ENCODE measurements around the gene CNIH3.
"Not testable (repeated sequence)": the region's sequence is repeated elsewhere in the genome, so short reads cannot be mapped to it uniquely, and the experiment has no call there.

Gene CNIH3

DNA sequence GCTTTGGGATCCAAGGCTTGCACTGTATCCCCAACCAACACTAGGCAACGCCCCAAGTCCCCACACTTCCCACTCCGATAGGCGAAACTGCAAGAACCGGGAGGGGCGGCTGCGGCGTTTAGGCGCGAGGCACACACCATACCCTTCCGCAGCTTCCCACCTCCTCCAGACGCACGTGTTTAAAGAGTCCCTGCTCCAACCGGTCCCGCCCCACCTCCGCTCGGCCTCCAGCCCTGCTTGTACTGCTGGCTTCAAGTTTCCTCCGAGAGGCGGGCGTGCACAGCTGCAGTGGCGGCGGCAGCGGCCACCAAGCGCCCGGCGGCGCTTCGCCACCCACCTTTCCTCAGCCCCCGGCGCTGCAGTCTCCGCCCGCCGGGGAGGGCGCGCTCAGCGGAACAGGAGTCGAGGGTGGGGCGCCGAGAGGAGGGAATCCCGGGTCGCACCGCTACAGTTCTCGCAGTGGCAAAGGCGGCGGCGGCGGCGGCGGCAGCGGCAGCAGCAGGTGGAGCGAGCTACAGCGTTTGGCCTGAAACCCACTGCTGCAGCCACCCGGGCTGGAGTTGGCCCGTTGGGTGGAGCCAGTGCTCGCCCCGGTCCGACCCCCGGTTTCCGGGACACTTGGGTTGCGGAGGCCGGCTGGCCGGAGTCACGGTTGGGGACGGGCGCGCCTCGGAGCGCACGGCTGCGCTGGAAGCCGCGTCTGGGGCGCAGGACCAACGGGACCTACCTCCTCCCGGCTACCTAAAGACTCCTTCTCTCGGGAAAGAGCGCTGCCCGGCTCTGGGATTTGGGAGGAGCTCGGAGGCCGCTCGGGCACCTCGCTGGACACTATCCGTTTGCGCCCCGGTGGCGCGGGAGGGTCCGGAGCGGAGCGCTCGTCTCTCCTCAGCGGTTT, at the start of gene CNIH3:
Gene CNIH3 (plus strand): TSS at position 457 of the 895 bp plus-strand sequence. CDS start 858 bp downstream, outside the sequence.
- ATAC-seq = no peak
- Mint-ChIP-seq H3K36me3 (no peaks in the 10 kb centered on the region), H3K9me3 (no peaks in the 10 kb centered on the region), H3K27ac (no peak within 1 kb of the TSS), H3K4me1 (peaks cover 13% of the 10 kb centered on the region), H3K27me3 (peaks cover 59% of the 10 kb centered on the region), H3K4me3 (peak within 1 kb of the TSS; percentile 44)

DNA sequence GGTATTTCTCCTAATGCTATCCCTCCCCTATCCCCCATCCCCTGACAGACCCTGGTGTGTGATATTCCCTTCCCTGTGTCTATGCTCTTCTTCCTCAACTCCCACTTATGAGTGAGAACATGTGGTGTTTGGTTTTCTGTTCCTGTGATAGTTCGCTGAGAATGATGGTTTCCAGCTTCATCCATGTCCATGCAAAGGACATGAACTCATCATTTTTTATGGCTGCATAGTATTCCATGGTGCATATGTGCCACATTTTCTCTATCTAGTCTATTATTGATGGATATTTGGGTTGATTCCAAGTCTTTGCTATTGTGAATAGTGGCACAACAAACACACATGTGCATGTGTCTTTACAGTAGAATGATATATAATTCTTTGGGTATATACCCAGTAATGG, 49.6 kb upstream of the CNIH3 start:
- not testable (repeated sequence) for H3K27ac Mint-ChIP-seq, H3K4me1 Mint-ChIP-seq, H3K36me3 Mint-ChIP-seq, H3K4me3 Mint-ChIP-seq, H3K27me3 Mint-ChIP-seq, ATAC-seq, H3K9me3 Mint-ChIP-seq

DNA sequence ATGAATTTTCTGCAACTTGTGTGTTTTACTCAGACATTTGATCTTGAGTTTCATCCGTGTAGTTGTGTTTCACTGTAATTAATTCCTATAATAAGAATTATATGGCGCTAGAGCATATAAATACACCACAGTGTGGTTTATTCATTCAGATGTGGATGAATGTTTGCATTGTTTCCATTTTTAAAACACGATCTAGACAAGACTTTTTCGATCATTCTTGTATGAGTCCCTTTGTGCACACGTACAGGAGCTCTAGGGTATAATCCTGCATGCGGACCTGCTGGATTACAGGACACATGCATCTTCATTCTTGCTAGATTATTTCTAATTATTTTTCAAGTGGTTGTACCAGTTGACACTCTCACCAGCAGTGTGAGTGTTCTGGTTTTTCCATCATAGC, 46.8 kb upstream of the CNIH3 start:
- H3K9me3 Mint-ChIP-seq = peaks cover 2% of the 10 kb centered on the region

DNA sequence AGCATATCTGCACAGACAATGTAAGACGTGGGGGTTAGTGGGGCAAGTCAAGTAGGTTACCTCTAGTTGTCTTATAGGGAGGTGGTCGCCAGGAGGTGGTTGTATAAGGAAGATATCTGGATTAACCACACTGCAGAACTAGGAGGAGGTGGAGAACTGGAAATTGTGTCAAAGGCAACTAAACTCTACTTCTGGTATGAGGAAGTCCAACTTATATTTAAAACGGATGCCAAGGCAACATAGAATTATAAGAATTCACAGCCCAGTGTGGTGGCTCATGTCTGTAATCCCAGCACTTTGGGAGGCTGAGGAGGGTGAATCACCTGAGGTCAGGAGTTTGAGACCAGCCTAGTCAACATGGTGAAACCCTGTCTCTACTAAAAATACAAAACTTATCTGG, 44.1 kb upstream of the CNIH3 start:
- H3K4me3 Mint-ChIP-seq, H3K4me1 Mint-ChIP-seq, H3K27ac Mint-ChIP-seq, H3K36me3 Mint-ChIP-seq, H3K9me3 Mint-ChIP-seq, ATAC-seq: not testable (repeated sequence)
- peaks cover 14% of the 10 kb centered on the region for H3K27me3 Mint-ChIP-seq

More for the DNA sequence above, 46.8 kb upstream of the CNIH3 start:
- H3K36me3 Mint-ChIP-seq = peaks cover 5% of the 10 kb centered on the region
- H3K27me3 Mint-ChIP-seq = peaks cover 14% of the 10 kb centered on the region
- ATAC-seq = no peak
- no peaks in the 10 kb centered on the region for H3K4me1 Mint-ChIP-seq
- no peak overlapping the region for H3K4me3 Mint-ChIP-seq
- no peak overlapping the region for H3K27ac Mint-ChIP-seq

DNA sequence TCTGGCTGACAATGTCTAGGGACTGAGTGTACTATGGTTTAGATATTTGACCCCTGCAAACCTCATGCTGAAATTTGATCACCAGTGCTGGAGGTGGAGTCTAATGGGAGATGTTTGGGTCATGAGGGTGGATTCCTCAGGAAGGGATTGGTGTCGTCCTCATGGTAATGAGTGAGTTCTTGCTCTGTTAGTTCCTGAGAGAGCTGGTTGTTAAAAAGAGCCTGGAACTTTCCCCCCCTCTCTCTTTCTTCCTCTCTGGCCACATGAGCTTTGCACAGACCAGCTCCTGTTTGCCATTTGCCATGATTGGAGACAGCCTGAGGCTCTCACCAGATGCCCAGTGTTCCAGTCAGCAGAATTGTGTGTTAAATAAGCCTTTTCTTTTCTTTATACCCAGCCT, 36.6 kb upstream of the CNIH3 start:
- H3K36me3 Mint-ChIP-seq = peaks cover 5% of the 10 kb centered on the region
- H3K27me3 Mint-ChIP-seq = peaks cover 26% of the 10 kb centered on the region
- H3K27ac Mint-ChIP-seq = no peak overlapping the region
- H3K4me1 Mint-ChIP-seq = no peaks in the 10 kb centered on the region
- ATAC-seq = no peak
- H3K9me3 Mint-ChIP-seq = peaks cover 19% of the 10 kb centered on the region
- H3K4me3 Mint-ChIP-seq = no peak overlapping the region

DNA sequence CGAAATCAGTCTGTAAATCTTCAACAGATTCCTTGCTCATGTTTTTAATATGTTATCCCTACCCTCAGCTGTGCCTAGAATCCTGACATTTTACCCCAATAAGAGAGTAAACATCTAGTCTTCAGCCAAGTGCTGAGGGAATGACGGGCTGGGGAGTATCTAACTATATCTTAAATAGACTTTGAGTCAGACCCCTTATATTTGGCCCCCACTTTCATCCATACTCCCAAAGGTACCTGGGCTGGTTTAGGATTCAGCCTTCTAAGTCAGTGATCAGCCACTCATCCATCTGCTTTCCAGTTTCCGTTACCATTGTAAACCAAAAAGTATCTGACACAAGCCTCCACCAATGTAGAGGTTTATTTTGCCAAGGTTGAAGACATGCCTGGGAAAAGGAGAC, 36.1 kb upstream of the CNIH3 start:
- H3K4me3 Mint-ChIP-seq = no peak overlapping the region
- peaks cover 19% of the 10 kb centered on the region for H3K9me3 Mint-ChIP-seq
- H3K27ac Mint-ChIP-seq = no peak overlapping the region
- ATAC-seq = no peak
- H3K36me3 Mint-ChIP-seq = peaks cover 5% of the 10 kb centered on the region
- H3K27me3 Mint-ChIP-seq = peaks cover 26% of the 10 kb centered on the region
- H3K4me1 Mint-ChIP-seq = no peaks in the 10 kb centered on the region

DNA sequence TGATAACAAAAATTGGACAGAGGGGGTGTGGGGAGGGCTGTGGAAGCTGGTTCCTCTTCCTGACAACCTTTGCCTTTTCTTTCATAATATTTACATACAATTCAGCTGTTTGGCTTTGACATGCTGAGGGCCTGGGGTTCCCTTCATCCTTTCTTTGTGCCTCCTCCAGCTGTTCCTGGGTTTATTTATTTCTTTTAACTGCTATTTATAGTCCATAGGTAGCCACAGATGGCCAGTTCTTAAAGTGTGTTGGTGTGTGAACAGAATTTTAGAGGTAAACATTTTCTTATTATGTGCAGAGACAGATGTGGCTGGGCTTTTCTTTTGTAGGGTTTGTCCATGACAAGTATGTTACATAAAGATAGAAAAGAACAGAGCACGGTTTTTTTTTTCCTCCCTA, 34.1 kb upstream of the CNIH3 start:
- Mint-ChIP-seq H3K36me3 (peaks cover 6% of the 10 kb centered on the region), H3K4me3 (no peak overlapping the region), H3K4me1 (no peaks in the 10 kb centered on the region), H3K9me3 (peaks cover 12% of the 10 kb centered on the region), H3K27me3 (peaks cover 26% of the 10 kb centered on the region), H3K27ac (no peak overlapping the region)
- ATAC-seq = no peak

DNA sequence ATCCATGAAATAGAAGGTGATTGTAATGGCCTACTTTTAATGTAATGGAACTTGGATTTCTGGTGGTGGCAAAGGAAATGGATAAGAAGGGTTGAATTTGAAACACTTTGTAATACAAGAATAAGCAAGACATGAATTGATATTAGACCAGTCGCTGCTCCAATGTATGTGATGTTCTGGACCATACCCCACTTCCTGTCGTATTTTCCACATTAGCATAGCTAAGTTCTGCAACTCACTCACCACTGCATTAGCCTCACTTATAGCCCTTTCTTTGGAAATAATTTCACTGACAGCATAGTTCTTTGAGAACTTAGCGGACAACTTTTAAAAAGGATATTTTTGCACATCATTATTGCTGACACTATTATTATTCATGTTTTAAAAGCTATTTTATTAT, 32.3 kb upstream of the CNIH3 start:
- Mint-ChIP-seq H3K4me1 (no peaks in the 10 kb centered on the region), H3K27ac (no peak overlapping the region), H3K9me3 (peaks cover 3% of the 10 kb centered on the region), H3K36me3 (peaks cover 6% of the 10 kb centered on the region), H3K27me3 (peaks cover 24% of the 10 kb centered on the region), H3K4me3 (no peak overlapping the region)
- no peak for ATAC-seq

DNA sequence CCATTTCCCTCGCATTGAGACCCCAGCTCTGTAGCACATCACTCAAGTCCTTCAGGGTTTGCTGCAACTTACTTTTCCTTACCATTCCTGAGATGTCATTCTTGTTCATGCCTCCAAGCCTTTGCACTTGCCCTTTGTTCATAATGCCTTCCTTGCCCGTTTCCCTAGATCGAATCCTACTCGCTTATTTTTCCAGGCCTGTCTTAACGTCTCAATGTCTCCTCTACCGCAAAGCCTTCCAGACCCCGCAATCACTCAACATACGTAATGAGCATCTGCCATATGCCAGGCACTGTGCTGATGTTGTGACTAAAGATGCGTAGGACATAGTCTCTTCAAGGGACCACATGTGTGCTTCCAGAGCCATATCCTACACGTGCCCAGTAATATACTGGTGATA, 31.1 kb upstream of the CNIH3 start:
- Mint-ChIP-seq H3K9me3 (no peaks in the 10 kb centered on the region), H3K27me3 (peaks cover 11% of the 10 kb centered on the region), H3K27ac (no peak overlapping the region), H3K4me1 (no peaks in the 10 kb centered on the region), H3K36me3 (peaks cover 6% of the 10 kb centered on the region), H3K4me3 (no peak overlapping the region)
- no peak for ATAC-seq

DNA sequence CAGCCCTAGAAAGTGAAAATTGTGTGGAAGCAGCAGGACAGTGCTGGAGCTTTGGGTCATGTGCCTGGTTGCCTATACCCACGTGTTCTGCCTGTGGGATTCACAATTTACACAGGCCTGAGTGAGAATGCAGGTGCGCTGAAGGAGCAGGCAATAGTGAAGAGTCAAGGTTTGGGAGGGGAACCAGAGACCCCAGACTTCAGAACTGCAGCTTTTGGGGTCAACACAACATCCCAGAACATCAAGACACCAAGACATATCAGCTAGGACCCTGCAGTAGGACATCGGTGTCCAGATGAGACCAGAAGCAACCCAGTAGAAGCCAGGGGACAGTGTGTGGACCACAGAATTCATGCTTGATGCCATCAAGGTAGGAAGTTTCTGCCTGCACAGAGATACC, 29.1 kb upstream of the CNIH3 start:
- Mint-ChIP-seq H3K4me3 (no peak overlapping the region), H3K9me3 (no peaks in the 10 kb centered on the region), H3K4me1 (no peaks in the 10 kb centered on the region), H3K36me3 (peaks cover 6% of the 10 kb centered on the region), H3K27ac (no peak overlapping the region), H3K27me3 (no peaks in the 10 kb centered on the region)
- ATAC-seq = no peak

DNA sequence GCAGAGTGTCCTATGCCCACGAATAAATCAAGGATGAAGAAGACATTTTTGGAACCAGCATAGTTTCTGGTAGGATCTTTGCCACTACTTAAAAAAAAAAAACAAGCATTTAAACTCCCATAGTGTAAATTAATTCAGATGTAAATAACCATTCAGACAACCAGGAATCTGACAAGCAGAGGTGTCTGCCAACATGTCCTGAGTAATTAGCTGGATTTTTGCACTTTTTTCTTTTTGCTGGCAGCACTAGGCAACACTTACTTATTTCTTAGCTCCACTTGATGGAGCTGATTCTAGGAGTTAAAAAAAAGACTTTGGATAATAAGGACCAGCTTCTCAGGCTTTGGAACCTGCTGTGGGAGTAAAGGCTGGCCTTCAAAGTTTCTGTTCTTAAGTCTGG, 27.6 kb upstream of the CNIH3 start:
- no peaks in the 10 kb centered on the region for H3K9me3 Mint-ChIP-seq
- peaks cover 6% of the 10 kb centered on the region for H3K36me3 Mint-ChIP-seq
- H3K4me3 Mint-ChIP-seq = no peak overlapping the region
- H3K4me1 Mint-ChIP-seq = peaks cover 9% of the 10 kb centered on the region
- no peak overlapping the region for H3K27ac Mint-ChIP-seq
- H3K27me3 Mint-ChIP-seq = no peaks in the 10 kb centered on the region
- no peak for ATAC-seq

DNA sequence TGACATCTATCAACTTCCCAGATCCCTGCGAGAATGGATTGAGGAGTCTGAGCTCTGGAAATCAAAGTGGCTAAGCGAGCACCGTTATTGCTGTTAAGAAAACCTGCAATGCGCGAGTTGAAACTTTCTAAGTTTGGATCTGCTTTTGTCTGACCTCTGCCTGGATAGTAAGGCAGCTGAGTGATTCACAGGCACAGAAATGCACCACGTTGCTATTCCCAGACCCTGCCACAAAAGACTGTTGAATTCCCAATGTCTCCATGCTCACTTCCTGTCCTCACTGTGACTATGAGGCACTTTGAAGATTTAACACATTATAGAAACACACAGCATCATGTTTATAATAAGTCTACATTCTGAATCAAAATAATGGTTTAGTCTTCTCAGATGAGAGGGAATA, 27.1 kb upstream of the CNIH3 start:
- Mint-ChIP-seq H3K36me3 (peaks cover 6% of the 10 kb centered on the region), H3K4me3 (no peak overlapping the region), H3K4me1 (peaks cover 9% of the 10 kb centered on the region), H3K9me3 (no peaks in the 10 kb centered on the region), H3K27ac (no peak overlapping the region), H3K27me3 (no peaks in the 10 kb centered on the region)
- ATAC-seq = no peak

DNA sequence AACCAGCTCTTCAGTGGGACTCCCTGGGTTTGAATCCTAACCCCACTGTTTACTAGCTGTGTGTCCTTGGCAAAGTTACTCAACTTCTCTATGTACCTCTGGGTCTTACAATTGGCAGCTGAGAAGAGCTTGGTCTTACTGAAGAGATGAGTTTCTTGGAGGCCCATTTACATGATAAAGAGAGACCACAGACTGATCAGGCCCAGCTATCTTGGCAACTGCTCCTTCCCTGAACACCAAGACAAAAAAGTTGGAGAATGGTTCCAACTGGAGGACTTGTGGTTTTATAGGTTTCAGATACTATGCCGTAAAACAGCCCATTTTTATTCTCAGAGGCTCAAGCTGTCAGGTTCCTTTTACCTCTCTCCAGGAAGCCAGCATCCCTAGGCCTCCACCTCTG, 24.8 kb upstream of the CNIH3 start:
- ATAC-seq = no peak
- no peak overlapping the region for H3K4me3 Mint-ChIP-seq
- no peak overlapping the region for H3K27ac Mint-ChIP-seq
- no peaks in the 10 kb centered on the region for H3K9me3 Mint-ChIP-seq
- H3K4me1 Mint-ChIP-seq = peaks cover 9% of the 10 kb centered on the region
- H3K36me3 Mint-ChIP-seq = peaks cover 6% of the 10 kb centered on the region
- no peaks in the 10 kb centered on the region for H3K27me3 Mint-ChIP-seq

DNA sequence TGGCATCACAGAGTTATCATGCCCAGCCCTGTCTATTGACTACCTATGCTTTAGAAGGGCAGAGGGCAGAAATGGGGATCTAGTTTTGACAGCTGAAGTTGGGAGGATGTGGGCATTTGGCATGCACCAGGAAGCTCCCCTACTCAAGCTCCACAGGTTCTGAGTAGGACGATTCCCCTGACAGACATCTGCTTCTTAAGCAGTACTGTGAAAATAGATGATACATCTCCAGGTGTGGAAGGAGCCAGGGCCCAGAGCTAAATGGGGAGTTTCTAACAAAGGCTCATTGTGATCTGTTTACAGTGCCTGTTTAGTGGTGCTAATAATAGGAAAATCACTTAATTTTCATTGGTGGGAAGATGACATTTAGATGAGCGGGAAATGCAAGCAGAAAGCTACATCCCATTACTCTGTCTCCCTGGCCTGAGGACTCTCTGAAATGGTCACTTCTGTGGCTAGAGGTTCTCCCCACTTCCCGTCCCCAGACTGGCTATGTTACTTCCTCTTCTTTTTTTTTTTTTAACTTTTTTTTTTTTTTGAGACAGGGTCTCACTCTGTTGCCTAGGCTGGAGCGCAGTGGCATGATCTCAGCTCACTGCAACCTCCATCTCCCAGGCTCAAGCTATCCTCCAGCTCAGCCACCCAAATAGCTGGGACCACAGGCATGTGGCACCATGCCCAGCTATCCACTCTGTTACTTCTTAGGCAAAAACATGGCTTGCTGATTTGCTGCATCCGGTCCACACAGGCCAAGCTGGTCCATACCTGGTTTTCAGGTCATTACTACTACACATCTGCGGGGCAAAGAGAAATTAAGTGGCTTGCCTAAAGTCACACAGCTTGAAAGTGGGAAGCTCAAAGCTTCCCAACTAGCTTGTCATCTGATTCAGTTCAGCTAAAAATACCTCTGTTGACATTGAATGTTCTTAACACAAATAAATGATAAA, 23.2 kb upstream of the CNIH3 start:
- no peak overlapping the region for H3K27ac Mint-ChIP-seq
- no peaks in the 10 kb centered on the region for H3K9me3 Mint-ChIP-seq
- H3K4me1 Mint-ChIP-seq = peaks cover 9% of the 10 kb centered on the region
- ATAC-seq = peak; percentile 44
- no peaks in the 10 kb centered on the region for H3K27me3 Mint-ChIP-seq
- no peaks in the 10 kb centered on the region for H3K36me3 Mint-ChIP-seq
- no peak overlapping the region for H3K4me3 Mint-ChIP-seq

DNA sequence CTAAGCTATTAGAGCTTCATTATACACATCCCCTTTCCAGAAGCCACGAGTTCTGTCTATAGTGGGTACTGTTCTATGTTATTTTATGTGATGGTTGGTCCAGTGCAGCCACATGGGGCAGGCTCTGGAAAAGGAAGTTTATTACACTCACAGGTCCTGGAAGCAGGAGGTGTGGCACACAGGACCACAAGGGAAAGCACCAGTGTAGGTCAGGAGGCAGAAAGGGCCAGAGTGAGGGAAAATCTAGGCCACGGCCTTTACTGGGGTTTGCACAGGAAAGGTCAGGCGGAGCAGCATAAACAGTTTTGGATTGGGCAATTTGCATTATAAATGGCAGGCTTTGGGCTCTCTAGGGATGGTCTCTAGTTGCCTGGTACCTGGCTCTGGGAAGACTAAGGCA, 21.8 kb upstream of the CNIH3 start:
- H3K27ac Mint-ChIP-seq = no peak overlapping the region
- no peaks in the 10 kb centered on the region for H3K9me3 Mint-ChIP-seq

More for the DNA sequence above, 21.8 kb upstream of the CNIH3 start:
- no peak for ATAC-seq
- no peaks in the 10 kb centered on the region for H3K36me3 Mint-ChIP-seq
- no peaks in the 10 kb centered on the region for H3K27me3 Mint-ChIP-seq
- H3K4me1 Mint-ChIP-seq = peaks cover 9% of the 10 kb centered on the region
- H3K4me3 Mint-ChIP-seq = no peak overlapping the region
